Chondrocyte (in vitro differentiated cells): Measurements from ENCODE around the gene PLEKHA5. TPM values are rescaled to one million over a fixed set of nuclear protein-coding genes. Genes with fewer than 3 reads are reported as not detected.
A peak's percentile ranks its signal among the peaks of the same experiment; 100 is the strongest.
"Not testable (repeated sequence)": the region's sequence is repeated elsewhere in the genome, so short reads cannot be mapped to it uniquely, and the experiment has no call there.

Source experiments
- DNase-seq: peaks from one replicate; pipeline ENCODE4 v3.0.0; 2021; ENCODE audit warnings: mixed read lengths, low spot score
- H3K27ac Mint-ChIP-seq: one replicate; pipeline ENCODE4 v1.8.0; 2021; ENCODE audit warnings: mild to moderate bottlenecking, moderate library complexity, mixed read lengths; ENCODE audit not compliant: unreplicated experiment
- H3K27me3 Mint-ChIP-seq: 2 replicates; pipeline ENCODE4 v1.8.0; 2021; ENCODE audit warnings: low read depth, mixed read lengths
- H3K36me3 Mint-ChIP-seq: 2 replicates; pipeline ENCODE4 v1.8.0; 2021; ENCODE audit warnings: low read depth, mixed read lengths
- H3K4me1 Mint-ChIP-seq: 2 replicates; pipeline ENCODE4 v1.8.0; 2021; ENCODE audit warnings: low read depth, mild to moderate bottlenecking, mixed read lengths
- H3K4me3 Mint-ChIP-seq: one replicate; pipeline ENCODE4 v1.8.0; 2021; ENCODE audit warnings: mild to moderate bottlenecking, moderate library complexity, mixed read lengths; ENCODE audit not compliant: unreplicated experiment
- H3K9me3 Mint-ChIP-seq: 2 replicates; pipeline ENCODE4 v1.8.0; 2021; ENCODE audit warnings: low read depth, mixed read lengths
- CTCF ChIP-seq: fragments of 200-600 bp; sonication (generic); IDR thresholded peaks from 2 replicates; pipeline ENCODE4 v1.5.0; 2021; ENCODE audit warnings: antibody characterized with exemption, mild to moderate bottlenecking, moderate library complexity
- total RNA-seq: library from RNA; stranded (reverse); gene quantifications from 3 replicates; pipeline ENCODE4 v1.2.1, GENCODE V29; 2021

PLEKHA5 gene
- total RNA-seq, 1 donor from 2014 or later = 8.9 TPM

GRCh38 chr12:19169222-19169621 is 39.7 kb downstream of the PLEKHA5 start:
- H3K27ac Mint-ChIP-seq = no peak overlapping the region
- peaks cover 2% of the 10 kb centered on the region for H3K36me3 Mint-ChIP-seq
- peaks cover 3% of the 10 kb centered on the region for H3K9me3 Mint-ChIP-seq
- TF ChIP-seq CTCF = no peak
- H3K4me1 Mint-ChIP-seq = peaks cover 10% of the 10 kb centered on the region
- no peaks in the 10 kb centered on the region for H3K27me3 Mint-ChIP-seq
- no peak for DNase-seq
- no peak overlapping the region for H3K4me3 Mint-ChIP-seq

DNA sequence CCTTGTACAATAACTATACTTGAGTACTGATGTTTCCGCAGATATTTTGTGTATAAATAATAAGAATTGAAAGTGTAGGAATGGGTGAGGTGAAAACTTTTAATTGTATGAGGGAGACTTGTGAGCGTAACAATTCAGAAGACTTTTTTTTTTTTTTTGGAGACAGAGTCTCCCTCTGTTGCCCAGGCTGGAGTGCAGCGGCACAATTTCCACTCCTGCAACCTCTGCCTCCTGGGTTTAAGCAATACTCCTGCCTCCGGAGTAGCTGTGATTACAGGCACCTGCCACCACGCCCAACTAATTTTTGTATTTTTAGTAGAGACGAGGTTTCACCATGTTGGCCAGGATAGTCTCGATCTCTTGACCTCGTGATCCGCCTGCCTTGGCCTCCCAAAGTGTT is 40.8 kb downstream of the PLEKHA5 start:
- H3K36me3 Mint-ChIP-seq, DNase-seq, H3K27me3 Mint-ChIP-seq, H3K4me1 Mint-ChIP-seq, H3K4me3 Mint-ChIP-seq, H3K9me3 Mint-ChIP-seq, H3K27ac Mint-ChIP-seq: not testable (repeated sequence)
- TF ChIP-seq CTCF = peak; percentile 14

- no peaks in the 10 kb centered on the region for H3K27me3 Mint-ChIP-seq
- no peak overlapping the region for H3K4me3 Mint-ChIP-seq
- TF ChIP-seq CTCF = no peak
- DNase-seq = no peak
- no peaks in the 10 kb centered on the region for H3K9me3 Mint-ChIP-seq
- H3K4me1 Mint-ChIP-seq = peaks cover 10% of the 10 kb centered on the region
- H3K36me3 Mint-ChIP-seq = no peaks in the 10 kb centered on the region
- H3K27ac Mint-ChIP-seq = peak overlapping the region; percentile 22
These were observed 42.2 kb downstream of the PLEKHA5 start for GRCh38 chr12:19171731-19172130.

- H3K4me3 Mint-ChIP-seq = no peak overlapping the region
- no peak overlapping the region for H3K27ac Mint-ChIP-seq
- no peaks in the 10 kb centered on the region for H3K9me3 Mint-ChIP-seq
- DNase-seq = no peak
- peaks cover 7% of the 10 kb centered on the region for H3K4me1 Mint-ChIP-seq
- no peaks in the 10 kb centered on the region for H3K36me3 Mint-ChIP-seq
- TF ChIP-seq CTCF = no peak
- no peaks in the 10 kb centered on the region for H3K27me3 Mint-ChIP-seq
These were observed 48.2 kb downstream of the PLEKHA5 start for GRCh38 chr12:19177754-19178153.

DNA sequence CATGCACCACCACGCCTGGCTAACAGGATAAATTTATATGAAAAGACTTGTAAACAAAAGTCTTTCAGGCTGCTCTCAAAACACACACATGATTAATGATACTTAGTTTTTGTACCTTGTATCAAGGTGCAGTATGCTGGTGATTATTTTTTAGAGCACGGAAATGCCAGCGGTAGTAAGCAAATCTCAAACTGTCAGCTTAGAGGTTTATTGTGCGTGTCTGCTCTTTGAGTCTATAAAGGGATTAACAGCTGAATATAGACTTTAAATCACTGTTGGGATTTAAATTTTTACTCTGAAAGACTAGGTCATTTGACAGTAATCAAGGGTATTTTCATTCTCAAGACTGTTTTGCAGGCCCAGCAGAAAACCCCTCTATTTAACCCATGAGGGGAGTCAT is 50.5 kb downstream of the PLEKHA5 start:
- Mint-ChIP-seq H3K4me1 (peaks cover 9% of the 10 kb centered on the region), H3K27me3 (no peaks in the 10 kb centered on the region), H3K27ac (no peak overlapping the region)

More for the DNA sequence above, 50.5 kb downstream of the PLEKHA5 start:
- no peak for TF ChIP-seq CTCF
- Mint-ChIP-seq H3K36me3 (no peaks in the 10 kb centered on the region), H3K4me3 (no peak overlapping the region), H3K9me3 (no peaks in the 10 kb centered on the region)
- no peak for DNase-seq
